Measurements from ENCODE around the gene INTS13.

The INTS13 gene

GRCh38 chr12:26937863-26938700 lies at the start of gene INTS13, which contains the start of gene FGFR1OP2:
Gene INTS13, minus strand, starts transcription at chr12:26937981. Its CDS starts 1,178 bp downstream, at chr12:26936803.
Gene FGFR1OP2, plus strand, starts transcription at chr12:26938470. Its CDS starts 15,689 bp downstream, at chr12:26954159.
- TF ChIP-seq GATA2 (IDR thresholded peaks at IDR 0.05; ENCODE audit: low read depth, low read length) (no peak), GATA3 (IDR thresholded peaks at IDR 0.05; ENCODE audit: low read depth, low read length) (no peak)

- TF ChIP-seq GATA2 (IDR thresholded peaks at IDR 0.05; ENCODE audit: low read depth, low read length) (no peak), GATA3 (IDR thresholded peaks at IDR 0.05; ENCODE audit: low read depth, low read length) (no peak)
Observed at GRCh38 chr12:26982866-26983265, 45.1 kb upstream of the INTS13 start.

- TF ChIP-seq GATA2 (IDR thresholded peaks at IDR 0.05; ENCODE audit: low read depth, low read length) = no peak
Observed at GRCh38 chr12:26979733-26980132, 42.0 kb upstream of the INTS13 start.

GRCh38 chr12:26978801-26979200 lies 41.0 kb upstream of the INTS13 start:
- TF ChIP-seq GATA2 (IDR thresholded peaks at IDR 0.05; ENCODE audit: low read depth, low read length) = no peak
- TF ChIP-seq GATA3 (IDR thresholded peaks at IDR 0.05; ENCODE audit: low read depth, low read length) = no peak

- TF ChIP-seq GATA3 (IDR thresholded peaks at IDR 0.05; ENCODE audit: low read depth, low read length) (no peak), GATA2 (IDR thresholded peaks at IDR 0.05; ENCODE audit: low read depth, low read length) (no peak)
Observed at GRCh38 chr12:26976687-26977086, 38.9 kb upstream of the INTS13 start.

- TF ChIP-seq GATA3 (IDR thresholded peaks at IDR 0.05; ENCODE audit: low read depth, low read length) (no peak), GATA2 (IDR thresholded peaks at IDR 0.05; ENCODE audit: low read depth, low read length) (no peak)
Observed at GRCh38 chr12:26971963-26972362, 34.2 kb upstream of the INTS13 start.

- TF ChIP-seq GATA3 (IDR thresholded peaks at IDR 0.05; ENCODE audit: low read depth, low read length) = no peak
- no peak for TF ChIP-seq GATA2 (IDR thresholded peaks at IDR 0.05; ENCODE audit: low read depth, low read length)
Observed at GRCh38 chr12:26970136-26970535, 32.4 kb upstream of the INTS13 start.

- TF ChIP-seq GATA2 (IDR thresholded peaks at IDR 0.05; ENCODE audit: low read depth, low read length) (no peak), GATA3 (IDR thresholded peaks at IDR 0.05; ENCODE audit: low read depth, low read length) (no peak)
Observed at GRCh38 chr12:26966842-26967241, 29.1 kb upstream of the INTS13 start.

GRCh38 chr12:26963413-26963812 lies 25.6 kb upstream of the INTS13 start:
- no peak for TF ChIP-seq GATA2 (IDR thresholded peaks at IDR 0.05; ENCODE audit: low read depth, low read length)

- TF ChIP-seq GATA2 (IDR thresholded peaks at IDR 0.05; ENCODE audit: low read depth, low read length) (no peak), GATA3 (IDR thresholded peaks at IDR 0.05; ENCODE audit: low read depth, low read length) (no peak)
Observed at GRCh38 chr12:26961803-26962202, 24.0 kb upstream of the INTS13 start.

GRCh38 chr12:26954027-26954426 lies 16.2 kb upstream of the INTS13 start:
- TF ChIP-seq GATA2 (IDR thresholded peaks at IDR 0.05; ENCODE audit: low read depth, low read length) (no peak), GATA3 (IDR thresholded peaks at IDR 0.05; ENCODE audit: low read depth, low read length) (no peak)

- TF ChIP-seq GATA3 (IDR thresholded peaks at IDR 0.05; ENCODE audit: low read depth, low read length) (no peak), GATA2 (IDR thresholded peaks at IDR 0.05; ENCODE audit: low read depth, low read length) (no peak)
Observed at GRCh38 chr12:26953447-26953846, 15.7 kb upstream of the INTS13 start.

GRCh38 chr12:26948309-26948708 lies 10.5 kb upstream of the INTS13 start:
- TF ChIP-seq GATA2 (IDR thresholded peaks at IDR 0.05; ENCODE audit: low read depth, low read length) = no peak
- TF ChIP-seq GATA3 (IDR thresholded peaks at IDR 0.05; ENCODE audit: low read depth, low read length) = no peak

- no peak for TF ChIP-seq GATA2 (IDR thresholded peaks at IDR 0.05; ENCODE audit: low read depth, low read length)
- TF ChIP-seq GATA3 (IDR thresholded peaks at IDR 0.05; ENCODE audit: low read depth, low read length) = no peak
Observed at GRCh38 chr12:26941215-26941594, 3.4 kb upstream of the INTS13 start.

GRCh38 chr12:26940516-26941214 lies 2.9 kb upstream of the INTS13 start:
- TF ChIP-seq GATA3 (IDR thresholded peaks at IDR 0.05; ENCODE audit: low read depth, low read length) (no peak), GATA2 (IDR thresholded peaks at IDR 0.05; ENCODE audit: low read depth, low read length) (no peak)
